Measurements from ENCODE around the gene SYNE1. TPM values are rescaled to one million over a fixed set of nuclear protein-coding genes. Genes with fewer than 3 reads are reported as not detected.

Gene SYNE1
- polyA plus RNA-seq, 1 donor from 2014 or later: 38.5 TPM

- Histone ChIP-seq H3K36me3 (ENCODE audit: insufficient read depth, low read length) (peaks cover 28% of the 10 kb centered on the region), H4K20me1 (ENCODE audit: insufficient read depth) (no peaks in the 10 kb centered on the region), H3K27me3 (ENCODE audit: insufficient read depth, low read depth, low read length) (no peaks in the 10 kb centered on the region), H3K9ac (ENCODE audit: low read length) (no peak overlapping the region), H3K9me2 (ENCODE audit: insufficient read depth, low read length) (no peaks in the 10 kb centered on the region), H3K4me3 (ENCODE audit: low read length) (no peak overlapping the region), H3F3A (ENCODE audit: insufficient read depth, low read length, poor library complexity, severe bottlenecking) (no peaks in the 10 kb centered on the region), H3K27ac (ENCODE audit: low read length) (no peak overlapping the region), H3K4me2 (ENCODE audit: low read length) (no peak overlapping the region), H3K9me3 (ENCODE audit: low read length) (no peaks in the 10 kb centered on the region), H2AFZ (ENCODE audit: low read depth, low read length) (no peak overlapping the region), H3K79me2 (replicated peaks; ENCODE audit: insufficient read depth, low read length) (no peaks in the 10 kb centered on the region)
- TF ChIP-seq CTCF (IDR thresholded peaks at IDR 0.05; ENCODE audit: poor library complexity, severe bottlenecking): no peak
- TF ChIP-seq EP300 (conservative IDR thresholded peaks at IDR 0.05; ENCODE audit: poor library complexity, severe bottlenecking): no peak
- no peak for TF ChIP-seq RAD21 (conservative IDR thresholded peaks at IDR 0.05)
- no peak for TF ChIP-seq TAF1 (IDR thresholded peaks at IDR 0.05; ENCODE audit: low read depth)
Observed at GRCh38 chr6:152241013-152241766, 396.0 kb downstream of the SYNE1 start.

DNA sequence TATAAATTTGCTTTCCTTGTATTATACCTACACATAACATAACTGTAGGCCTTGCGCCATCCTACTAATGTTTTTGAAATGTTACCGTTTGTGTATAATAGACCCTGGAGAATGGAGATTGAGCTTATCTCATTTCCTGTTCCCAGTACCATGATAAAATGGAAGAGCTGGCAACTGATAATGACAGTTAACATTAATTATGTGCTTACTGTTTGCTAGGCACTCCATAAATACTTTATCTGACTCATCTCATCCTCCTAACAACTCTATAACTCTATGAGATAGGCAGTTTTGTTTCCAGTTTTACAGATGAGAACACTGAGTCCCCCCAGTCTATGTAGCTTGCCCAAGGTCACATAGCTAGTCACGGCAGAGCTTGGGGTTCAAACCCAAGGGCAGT lies 396.7 kb downstream of the SYNE1 start:
- no peak overlapping the region for H3K27ac ChIP-seq (ENCODE audit: low read length)
- H3K36me3 ChIP-seq (ENCODE audit: insufficient read depth, low read length): peaks cover 33% of the 10 kb centered on the region

More for the DNA sequence above, 396.7 kb downstream of the SYNE1 start:
- TF ChIP-seq RAD21 (conservative IDR thresholded peaks at IDR 0.05): no peak
- TF ChIP-seq POLR2AphosphoS5 (IDR thresholded peaks at IDR 0.05): no peak
- no peak for TF ChIP-seq TAF1 (IDR thresholded peaks at IDR 0.05; ENCODE audit: low read depth)
- no peak for TF ChIP-seq REST (IDR thresholded peaks at IDR 0.05; ENCODE audit: borderline replicate concordance)
- Histone ChIP-seq H3K4me2 (ENCODE audit: low read length) (no peak overlapping the region), H4K20me1 (ENCODE audit: insufficient read depth) (no peaks in the 10 kb centered on the region), H3K79me2 (replicated peaks; ENCODE audit: insufficient read depth, low read length) (no peaks in the 10 kb centered on the region), H3K9ac (ENCODE audit: low read length) (no peak overlapping the region), H2AFZ (ENCODE audit: low read depth, low read length) (no peak overlapping the region), H3K9me2 (ENCODE audit: insufficient read depth, low read length) (no peaks in the 10 kb centered on the region), H3K4me3 (ENCODE audit: low read length) (no peak overlapping the region), H3F3A (ENCODE audit: insufficient read depth, low read length, poor library complexity, severe bottlenecking) (no peaks in the 10 kb centered on the region), H3K9me3 (ENCODE audit: low read length) (no peaks in the 10 kb centered on the region), H3K27me3 (ENCODE audit: insufficient read depth, low read depth, low read length) (no peaks in the 10 kb centered on the region)
